ENCODE data around the gene ALDH1A2.

The ALDH1A2 gene

DNA sequence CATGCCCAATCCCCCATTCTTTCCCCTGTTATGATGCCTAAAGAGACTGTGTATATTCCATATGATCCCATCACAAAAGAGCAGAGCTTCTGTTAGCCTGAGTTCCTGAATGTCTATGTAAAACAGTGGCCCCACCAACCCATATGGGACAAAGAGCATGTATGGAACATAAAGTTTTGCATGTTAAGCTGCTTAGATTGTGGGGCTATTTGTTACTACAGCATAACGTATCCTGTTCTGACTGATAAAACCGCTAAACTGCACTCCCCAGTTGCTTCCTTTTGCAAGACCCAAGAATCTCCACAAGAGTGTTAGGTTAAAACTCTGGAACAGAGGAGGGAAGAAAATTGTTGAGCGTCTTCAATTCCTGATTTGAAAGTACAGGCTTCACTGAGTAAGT lies 154.8 kb downstream of the ALDH1A2 start:
- no peaks in the 10 kb centered on the region for H3K36me3 ChIP-seq (ENCODE audit: low read length)
- 0 out of 2 replicates have a peak, but pooled peaks cover 2% of the 10 kb centered on the region for H3K27me3 ChIP-seq (ENCODE audit: low read length)
- H3K9ac ChIP-seq (ENCODE audit: low read length), result no peak overlapping the region
- TF ChIP-seq CTCF (IDR thresholded peaks at IDR 0.05; ENCODE audit: insufficient read depth, low read length, poor library complexity, severe bottlenecking) (no peak), EZH2phosphoT487 (conservative IDR thresholded peaks at IDR 0.05; ENCODE audit: low read length) (no peak)
- no peaks in the 10 kb centered on the region for H3F3A ChIP-seq (ENCODE audit: insufficient read depth)
- no peak overlapping the region for H3K4me2 ChIP-seq (ENCODE audit: low read depth, low read length, poor library complexity, severe bottlenecking)
- no peaks in the 10 kb centered on the region for H3K9me3 ChIP-seq (ENCODE audit: insufficient read depth, low read length)
- no peaks in the 10 kb centered on the region for H4K20me1 ChIP-seq (ENCODE audit: low read depth, low read length)
- no peak overlapping the region for H3K27ac ChIP-seq (ENCODE audit: low read depth, low read length)
- H2AFZ ChIP-seq (ENCODE audit: low read depth, low read length, severe bottlenecking), result no peak overlapping the region
- H3K4me3 ChIP-seq (ENCODE audit: insufficient read depth, low read length, poor library complexity, severe bottlenecking), result no peak overlapping the region
- no peaks in the 10 kb centered on the region for H3K79me2 ChIP-seq (ENCODE audit: insufficient read depth, low read length)
- H3K9me2 ChIP-seq (replicated peaks; ENCODE audit: insufficient read depth, low read length), result no peaks in the 10 kb centered on the region

GRCh38 chr15:57909388-57909787 lies 156.1 kb downstream of the ALDH1A2 start:
- Histone ChIP-seq H3F3A (ENCODE audit: insufficient read depth) (no peaks in the 10 kb centered on the region), H3K27me3 (ENCODE audit: low read length) (0 out of 2 replicates have a peak, but pooled peaks cover 2% of the 10 kb centered on the region), H2AFZ (ENCODE audit: low read depth, low read length, severe bottlenecking) (no peak overlapping the region), H3K9me3 (ENCODE audit: insufficient read depth, low read length) (no peaks in the 10 kb centered on the region), H3K9me2 (replicated peaks; ENCODE audit: insufficient read depth, low read length) (no peaks in the 10 kb centered on the region), H3K9ac (ENCODE audit: low read length) (no peak overlapping the region), H3K4me3 (ENCODE audit: insufficient read depth, low read length, poor library complexity, severe bottlenecking) (no peak overlapping the region), H4K20me1 (ENCODE audit: low read depth, low read length) (no peaks in the 10 kb centered on the region), H3K27ac (ENCODE audit: low read depth, low read length) (no peak overlapping the region), H3K36me3 (ENCODE audit: low read length) (no peaks in the 10 kb centered on the region), H3K79me2 (ENCODE audit: insufficient read depth, low read length) (no peaks in the 10 kb centered on the region), H3K4me2 (ENCODE audit: low read depth, low read length, poor library complexity, severe bottlenecking) (no peak overlapping the region)
- TF ChIP-seq CTCF (IDR thresholded peaks at IDR 0.05; ENCODE audit: insufficient read depth, low read length, poor library complexity, severe bottlenecking) (no peak), EZH2phosphoT487 (conservative IDR thresholded peaks at IDR 0.05; ENCODE audit: low read length) (no peak)

- Histone ChIP-seq H3K79me2 (ENCODE audit: insufficient read depth, low read length) (no peaks in the 10 kb centered on the region), H3F3A (ENCODE audit: insufficient read depth) (no peaks in the 10 kb centered on the region), H3K4me2 (ENCODE audit: low read depth, low read length, poor library complexity, severe bottlenecking) (no peak overlapping the region), H3K9ac (ENCODE audit: low read length) (no peak overlapping the region), H3K36me3 (ENCODE audit: low read length) (no peaks in the 10 kb centered on the region), H3K4me3 (ENCODE audit: insufficient read depth, low read length, poor library complexity, severe bottlenecking) (no peak overlapping the region), H2AFZ (ENCODE audit: low read depth, low read length, severe bottlenecking) (no peak overlapping the region), H3K27ac (ENCODE audit: low read depth, low read length) (no peak overlapping the region), H4K20me1 (ENCODE audit: low read depth, low read length) (no peaks in the 10 kb centered on the region), H3K27me3 (ENCODE audit: low read length) (0 out of 2 replicates have a peak, but pooled peaks cover 2% of the 10 kb centered on the region), H3K9me3 (ENCODE audit: insufficient read depth, low read length) (no peaks in the 10 kb centered on the region), H3K9me2 (replicated peaks; ENCODE audit: insufficient read depth, low read length) (no peaks in the 10 kb centered on the region)
- TF ChIP-seq EZH2phosphoT487 (conservative IDR thresholded peaks at IDR 0.05; ENCODE audit: low read length) (no peak), CTCF (IDR thresholded peaks at IDR 0.05; ENCODE audit: insufficient read depth, low read length, poor library complexity, severe bottlenecking) (no peak)
Measured at GRCh38 chr15:57903626-57904025, 161.9 kb downstream of the ALDH1A2 start.

All from SU-DHL-6 (cell line).